ENCODE results near the gene EEF2KMT.
A peak's percentile ranks its signal among the peaks of the same experiment; 100 is the strongest.
"Not testable (repeated sequence)": the region's sequence is repeated elsewhere in the genome, so short reads cannot be mapped to it uniquely, and the experiment has no call there.

Gene EEF2KMT

GRCh38 chr16:5093746-5094145 is 3.8 kb downstream of the EEF2KMT start:
- DNase-seq, result not testable (repeated sequence)

GRCh38 chr16:5093081-5093480 is 4.5 kb downstream of the EEF2KMT start:
- not testable (repeated sequence) for DNase-seq

GRCh38 chr16:5090592-5090991 is 7.0 kb downstream of the EEF2KMT start:
- not testable (repeated sequence) for DNase-seq

- DNase-seq, result not testable (repeated sequence)
These were observed 7.6 kb downstream of the EEF2KMT start for GRCh38 chr16:5089911-5090555.

- DNase-seq, result not testable (repeated sequence)
These were observed 8.7 kb downstream of the EEF2KMT start for GRCh38 chr16:5088936-5089335.

GRCh38 chr16:5088086-5088790 is 9.4 kb downstream of the EEF2KMT start:
- DNase-seq, result not testable (repeated sequence)

GRCh38 chr16:5085716-5086115 is 11.9 kb downstream of the EEF2KMT start:
- DNase-seq, result not testable (repeated sequence)

- DNase-seq, result not testable (repeated sequence)
These were observed 12.8 kb downstream of the EEF2KMT start for GRCh38 chr16:5084802-5085201.

- not testable (repeated sequence) for DNase-seq
These were observed 13.4 kb downstream of the EEF2KMT start for GRCh38 chr16:5084099-5084731.

- DNase-seq, result not testable (repeated sequence)
These were observed 13.9 kb downstream of the EEF2KMT start for GRCh38 chr16:5083646-5084045.

GRCh38 chr16:5080996-5081395 is 16.6 kb downstream of the EEF2KMT start:
- not testable (repeated sequence) for DNase-seq

- DNase-seq, result not testable (repeated sequence)
These were observed 17.1 kb downstream of the EEF2KMT start for GRCh38 chr16:5080461-5080860.

GRCh38 chr16:5078626-5079025 is 19.0 kb downstream of the EEF2KMT start:
- no peak for DNase-seq

GRCh38 chr16:5077304-5077703 is 20.3 kb downstream of the EEF2KMT start:
- no peak for DNase-seq

GRCh38 chr16:5075637-5076036 is 22.0 kb downstream of the EEF2KMT start:
- DNase-seq, result no peak

GRCh38 chr16:5073771-5074170 is 23.8 kb downstream of the EEF2KMT start:
- DNase-seq, result not testable (repeated sequence)

GRCh38 chr16:5073279-5073629 is 24.3 kb downstream of the EEF2KMT start:
- no peak for DNase-seq

- no peak for DNase-seq
These were observed 25.0 kb downstream of the EEF2KMT start for GRCh38 chr16:5072334-5073278.

GRCh38 chr16:5071681-5072333 is 25.8 kb downstream of the EEF2KMT start, which contains the start of gene ALG1:
Gene ALG1, plus strand, starts transcription at chr16:5071843. Its CDS starts 7 bp downstream, at chr16:5071850.
- peak; percentile 94 for DNase-seq

- no peak for DNase-seq
These were observed 26.3 kb downstream of the EEF2KMT start for GRCh38 chr16:5071341-5071680.

- no peak for DNase-seq
These were observed 27.0 kb downstream of the EEF2KMT start for GRCh38 chr16:5070431-5071186.

Data from femur (tissue), 1 donor.